ENCODE measurements around the gene CCSAP.

DNA sequence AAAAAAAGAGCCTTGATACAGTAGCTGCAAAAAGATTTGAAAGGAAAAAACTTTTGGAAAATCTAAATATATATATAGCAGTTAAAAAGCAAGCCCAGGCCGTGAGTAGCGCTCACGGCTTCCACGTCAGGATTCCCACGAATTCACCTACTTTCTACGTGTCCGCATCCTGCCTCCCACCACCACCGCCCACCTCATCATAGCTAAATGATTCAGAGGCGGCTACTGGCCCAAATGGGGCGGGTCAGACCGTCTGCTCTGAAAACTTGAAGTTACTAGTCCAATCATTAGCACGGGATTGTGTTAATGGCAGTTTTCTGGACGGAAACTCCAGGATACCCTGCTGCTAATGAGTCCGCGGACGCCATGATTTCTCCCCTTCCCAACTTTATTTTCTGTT lies 1.3 kb upstream of the CCSAP start:
- TF ChIP-seq, protein P1, sequence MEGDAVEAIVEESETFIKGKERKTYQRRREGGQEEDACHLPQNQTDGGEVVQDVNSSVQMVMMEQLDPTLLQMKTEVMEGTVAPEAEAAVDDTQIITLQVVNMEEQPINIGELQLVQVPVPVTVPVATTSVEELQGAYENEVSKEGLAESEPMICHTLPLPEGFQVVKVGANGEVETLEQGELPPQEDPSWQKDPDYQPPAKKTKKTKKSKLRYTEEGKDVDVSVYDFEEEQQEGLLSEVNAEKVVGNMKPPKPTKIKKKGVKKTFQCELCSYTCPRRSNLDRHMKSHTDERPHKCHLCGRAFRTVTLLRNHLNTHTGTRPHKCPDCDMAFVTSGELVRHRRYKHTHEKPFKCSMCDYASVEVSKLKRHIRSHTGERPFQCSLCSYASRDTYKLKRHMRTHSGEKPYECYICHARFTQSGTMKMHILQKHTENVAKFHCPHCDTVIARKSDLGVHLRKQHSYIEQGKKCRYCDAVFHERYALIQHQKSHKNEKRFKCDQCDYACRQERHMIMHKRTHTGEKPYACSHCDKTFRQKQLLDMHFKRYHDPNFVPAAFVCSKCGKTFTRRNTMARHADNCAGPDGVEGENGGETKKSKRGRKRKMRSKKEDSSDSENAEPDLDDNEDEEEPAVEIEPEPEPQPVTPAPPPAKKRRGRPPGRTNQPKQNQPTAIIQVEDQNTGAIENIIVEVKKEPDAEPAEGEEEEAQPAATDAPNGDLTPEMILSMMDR (IDR thresholded peaks at IDR 0.05), result no peak
- no peak for TF ChIP-seq ZNF671 (CRISPR knock-in tag; IDR thresholded peaks at IDR 0.05)
- TF ChIP-seq ZNF263 (CRISPR knock-in tag; IDR thresholded peaks at IDR 0.05; ENCODE audit: low read depth), result no peak
- TF ChIP-seq CREB1 (CRISPR knock-in tag; IDR thresholded peaks at IDR 0.05), result no peak
- no peak for TF ChIP-seq ATF1 (CRISPR knock-in tag; IDR thresholded peaks at IDR 0.05)
- TF ChIP-seq NFYB (CRISPR knock-in tag; conservative IDR thresholded peaks at IDR 0.05; ENCODE audit: low read depth), result no peak
- TF ChIP-seq MAX (CRISPR knock-in tag; IDR thresholded peaks at IDR 0.05), result no peak
- TF ChIP-seq SMAD3 (CRISPR knock-in tag; IDR thresholded peaks at IDR 0.05; ENCODE audit: borderline replicate concordance), result no peak
- no peak for TF ChIP-seq NR3C1 (CRISPR knock-in tag; conservative IDR thresholded peaks at IDR 0.05; ENCODE audit: low read depth)
- no peak for TF ChIP-seq FOXK1 (CRISPR knock-in tag; IDR thresholded peaks at IDR 0.05)
